OCI-LY7 (cell line): ENCODE data around the gene SLC44A4. TPM values are rescaled to one million over a fixed set of nuclear protein-coding genes. Genes with fewer than 3 reads are reported as not detected.
"Not testable (repeated sequence)": the region's sequence is repeated elsewhere in the genome, so short reads cannot be mapped to it uniquely, and the experiment has no call there.

Experiments
- BruUV-seq: library from RNA; stranded (reverse); fragments of 400-500 nt; replicated peaks from 2 replicates; lab custom pipeline; 2021; lab: Mats Ljungman, UMichigan
- CTCF ChIA-PET: fragments of 300-600 bp; sonication (Branson Sonifier 250); formaldehyde crosslinking; loops from one replicate; lab custom pipeline; 2022; ENCODE audit warnings: antibody characterized with exemption; ENCODE audit not compliant: unreplicated experiment; lab: Charles Lee
- POLR2A ChIA-PET: fragments of 300-600 bp; sonication (Branson Sonifier 250); formaldehyde crosslinking; loops from one replicate; lab custom pipeline; 2022; ENCODE audit warnings: antibody characterized with exemption; lab: Charles Lee
- DNase-seq: peaks from one replicate; pipeline ENCODE4 v3.0.0-alpha.2; 2015; ENCODE audit warnings: low spot score
- H2AFZ ChIP-seq: fragments of 200-600 bp; sonication (generic), shearing (Covaris generic); 2 replicates; pipeline ENCODE4 v1.6.1; 2014; ENCODE audit warnings: mild to moderate bottlenecking, antibody characterized with exemption, low read length, moderate library complexity
- H3K27ac ChIP-seq: fragments of 200-600 bp; sonication (generic); 2 replicates; pipeline ENCODE4 v1.5.1; 2014; ENCODE audit warnings: mixed run types, low read depth, mild to moderate bottlenecking, moderate library complexity, low read length, inconsistent platforms; ENCODE audit not compliant: poor library complexity, severe bottlenecking
- H3K36me3 ChIP-seq: fragments of 200-600 bp; sonication (generic); 2 replicates; pipeline ENCODE4 v1.6.1; 2014; ENCODE audit warnings: mild to moderate bottlenecking, antibody characterized with exemption, low read length, moderate library complexity, mixed read lengths; ENCODE audit not compliant: insufficient read depth
- H3K4me1 ChIP-seq: fragments of 200-600 bp; sonication (generic); 2 replicates; pipeline ENCODE4 v1.5.1; 2014; ENCODE audit warnings: mild to moderate bottlenecking, low read length; ENCODE audit not compliant: insufficient read depth, poor library complexity, severe bottlenecking
- H3K4me2 ChIP-seq: fragments of 200-600 bp; sonication (generic); 2 replicates; pipeline ENCODE4 v1.6.1; 2014; ENCODE audit warnings: mild to moderate bottlenecking, low read length
- H3K4me3 ChIP-seq: fragments of 200-600 bp; sonication (generic); 2 replicates; pipeline ENCODE4 v1.5.1; 2014; ENCODE audit warnings: mild to moderate bottlenecking, low read depth, low read length; ENCODE audit not compliant: poor library complexity, severe bottlenecking
- H3K79me2 ChIP-seq: fragments of 200-600 bp; sonication (generic); 2 replicates; pipeline ENCODE4 v1.6.1; 2016; ENCODE audit warnings: low read depth, mild to moderate bottlenecking, low read length, moderate library complexity, mixed read lengths; ENCODE audit not compliant: insufficient read depth
- H3K9me2 ChIP-seq: fragments of 200-600 bp; sonication (generic); 2 replicates; pipeline ENCODE4 v1.6.1; 2016; ENCODE audit warnings: mild to moderate bottlenecking, low read length, mixed read lengths; ENCODE audit not compliant: insufficient read depth
- H3K9me3 ChIP-seq: fragments of 200-600 bp; sonication (generic); 2 replicates; pipeline ENCODE4 v1.6.1; 2014; ENCODE audit warnings: mild to moderate bottlenecking, mixed run types, low read length, mixed read lengths
- H4K20me1 ChIP-seq: fragments of 200-600 bp; sonication (generic); 2 replicates; pipeline ENCODE4 v1.6.1; 2014; ENCODE audit warnings: mild to moderate bottlenecking, antibody characterized with exemption, low read length, moderate library complexity, mixed read lengths; ENCODE audit not compliant: insufficient read depth
- CTCF ChIP-seq: fragments of 200-600 bp; sonication (generic); conservative IDR thresholded peaks from 2 replicates; pipeline ENCODE4 v1.5.1; 2014; ENCODE audit warnings: mild to moderate bottlenecking, antibody characterized with exemption, low read length, moderate library complexity, mixed read lengths
- EZH2phosphoT487 ChIP-seq: fragments of 200-600 bp; sonication (generic); IDR thresholded peaks from 2 replicates; pipeline ENCODE4 v1.6.1; 2018; ENCODE audit warnings: low read depth, borderline replicate concordance, mild to moderate bottlenecking, mixed run types, antibody characterized with exemption, low read length, moderate library complexity, mixed read lengths
- intact Hi-C: fragments of 100-400 bp; cut with micrococcal nuclease; formaldehyde crosslinking; loops from one replicate; pipeline ENCODE4 v1.10.0; 2022; ENCODE audit not compliant: unreplicated experiment
- total RNA-seq, 2 experiments: library from RNA; depleted of rRNA in 1 of 2; stranded (reverse); fragments of >200 nt in 1 of 2; shearing (Covaris generic) in 1 of 2; gene quantifications; 2 replicates each; pipeline ENCODE4 v1.2.3, GENCODE V29; 2014 to 2022

Gene SLC44A4
- total RNA-seq, 2 experiments from 2014 or later = not detected

GRCh38 chr6:31908791-31909190 is 30.0 kb upstream of the SLC44A4 start:
- Histone ChIP-seq H3K27ac (no peak overlapping the region), H3K79me2 (no peaks in the 10 kb centered on the region), H4K20me1 (no peaks in the 10 kb centered on the region), H3K4me2 (no peak overlapping the region), H3K4me1 (peaks cover 4% of the 10 kb centered on the region), H3K4me3 (no peak overlapping the region), H3K9me2 (no peaks in the 10 kb centered on the region), H2AFZ (peak overlapping the region; percentile 8; the same call in 1 of the 2 replicates), H3K36me3 (no peaks in the 10 kb centered on the region), H3K9me3 (no peaks in the 10 kb centered on the region)
- BruUV-seq = no TSS peak
- TF ChIP-seq CTCF = no peak
- ChIA-PET POLR2A (interaction anchor here (0.6 kb wide), 1 partner anchor 66 kb away, joined by 9 read pairs; no protein-coding TSS in a partner anchor), CTCF (no interaction called here)
- no peak for DNase-seq
- intact Hi-C loops = no loop called here

- H3K4me3 ChIP-seq, DNase-seq, H3K36me3 ChIP-seq, intact Hi-C loops, H3K4me1 ChIP-seq, H3K9me3 ChIP-seq, H3K27ac ChIP-seq, BruUV-seq, H3K4me2 ChIP-seq, H3K79me2 ChIP-seq, H2AFZ ChIP-seq, H3K9me2 ChIP-seq, H4K20me1 ChIP-seq: not testable (repeated sequence)
- CTCF ChIA-PET = interaction anchor here (0.6 kb wide), 1 partner anchor 29 kb away, joined by 10 read pairs; no protein-coding TSS in a partner anchor
- POLR2A ChIA-PET = interaction anchor here (0.6 kb wide), 1 partner anchor 293 kb away, joined by 3 read pairs; the partner anchor contains the start of gene AIF1
Measured at GRCh38 chr6:31908255-31908654, 29.5 kb upstream of the SLC44A4 start.

- CTCF ChIA-PET = interaction anchor here (0.6 kb wide), 1 partner anchor 30 kb away, joined by 10 read pairs; no protein-coding TSS in a partner anchor
- H3K4me1 ChIP-seq = peaks cover 11% of the 10 kb centered on the region
- intact Hi-C loops = no loop called here
- no peaks in the 10 kb centered on the region for H4K20me1 ChIP-seq
- H3K9me3 ChIP-seq = no peaks in the 10 kb centered on the region
- TF ChIP-seq CTCF = no peak
- no peak for TF ChIP-seq EZH2phosphoT487
- no TSS peak for BruUV-seq
- no peak overlapping the region for H3K4me3 ChIP-seq
- H3K79me2 ChIP-seq = no peaks in the 10 kb centered on the region
- H3K4me2 ChIP-seq = no peak overlapping the region
- no peak overlapping the region for H2AFZ ChIP-seq
- no peaks in the 10 kb centered on the region for H3K36me3 ChIP-seq
- no peak for DNase-seq
- POLR2A ChIA-PET = interaction anchor here (0.6 to 0.7 kb wide), 3 partner anchors 34 to 1870 kb away, joined by 3 to 4 read pairs (median 3); partner anchors contain the start of gene AIF1
- no peaks in the 10 kb centered on the region for H3K9me2 ChIP-seq
- no peak overlapping the region for H3K27ac ChIP-seq
Measured at GRCh38 chr6:31907158-31907813, 28.5 kb upstream of the SLC44A4 start.

- H3K79me2 ChIP-seq, BruUV-seq, H3K36me3 ChIP-seq, H4K20me1 ChIP-seq, H3K9me3 ChIP-seq, H3K4me2 ChIP-seq, DNase-seq, CTCF ChIA-PET, H3K9me2 ChIP-seq, H3K4me3 ChIP-seq, intact Hi-C loops, H2AFZ ChIP-seq, H3K27ac ChIP-seq: not testable (repeated sequence)
- POLR2A ChIA-PET = interaction anchor here (0.7 to 1.5 kb wide), 2 partner anchors 18 to 35 kb away, joined by 4 read pairs; no protein-coding TSS in a partner anchor
- H3K4me1 ChIP-seq = peaks cover 12% of the 10 kb centered on the region
Measured at GRCh38 chr6:31906727-31907126, 27.9 kb upstream of the SLC44A4 start.
